ENCODE data around the gene MDM2. TPM values are rescaled to one million over a fixed set of nuclear protein-coding genes. Genes with fewer than 3 reads are reported as not detected.

The MDM2 gene
- total RNA-seq, 1 experiment from 2014 or later: 118 TPM

GRCh38 chr12:68854078-68854468, 46.1 kb downstream of the MDM2 start:
- H3K36me3 ChIP-seq (ENCODE audit: control insufficient read depth, insufficient read depth, low read length): no peaks in the 10 kb centered on the region
- Mint-ChIP-seq H3K4me3 (ENCODE audit: unreplicated experiment) (no peak overlapping the region), H3K4me1 (ENCODE audit: low read depth, unreplicated experiment) (no peaks in the 10 kb centered on the region), H3K36me3 (ENCODE audit: insufficient read depth, unreplicated experiment) (no peaks in the 10 kb centered on the region), H3K9me3 (ENCODE audit: unreplicated experiment) (no peaks in the 10 kb centered on the region), H3K27ac (ENCODE audit: unreplicated experiment) (no peak overlapping the region), H3K27me3 (ENCODE audit: insufficient read depth, unreplicated experiment) (no peaks in the 10 kb centered on the region)
- no peaks in the 10 kb centered on the region for H3K9me3 ChIP-seq
- H3K4me1 ChIP-seq: no peaks in the 10 kb centered on the region
- CTCF ChIA-PET: no interaction called here
- no peak overlapping the region for H3K4me3 ChIP-seq (ENCODE audit: low read depth, low read length)
- POLR2A ChIA-PET: no interaction called here
- DNase-seq: no peak
- no TSS peak for BruUV-seq (replicated peaks)
- TF ChIP-seq CTCF (IDR thresholded peaks at IDR 0.05; ENCODE audit: insufficient read depth in 1 of 2, low read depth in 1 of 2, low read length in 1 of 2, severe bottlenecking in 1 of 2, unreplicated experiment in 1 of 2): no peak
- intact Hi-C loops (cut with micrococcal nuclease; ENCODE audit: unreplicated experiment): no loop called here
- no peaks in the 10 kb centered on the region for H3K27me3 ChIP-seq (replicated peaks; ENCODE audit: control insufficient read depth, insufficient read depth, low read length)

- no peak overlapping the region for H3K4me3 Mint-ChIP-seq (ENCODE audit: unreplicated experiment)
- intact Hi-C loops (cut with micrococcal nuclease; ENCODE audit: unreplicated experiment): no loop called here
- H3K36me3 ChIP-seq (ENCODE audit: control insufficient read depth, insufficient read depth, low read length): no peaks in the 10 kb centered on the region
- H3K9me3 Mint-ChIP-seq (ENCODE audit: unreplicated experiment): no peaks in the 10 kb centered on the region
- no peaks in the 10 kb centered on the region for H3K27me3 Mint-ChIP-seq (ENCODE audit: insufficient read depth, unreplicated experiment)
- POLR2A ChIA-PET: no interaction called here
- no peaks in the 10 kb centered on the region for H3K9me3 ChIP-seq
- H3K4me1 Mint-ChIP-seq (ENCODE audit: low read depth, unreplicated experiment): no peaks in the 10 kb centered on the region
- no peaks in the 10 kb centered on the region for H3K36me3 Mint-ChIP-seq (ENCODE audit: insufficient read depth, unreplicated experiment)
- H3K27me3 ChIP-seq (replicated peaks; ENCODE audit: control insufficient read depth, insufficient read depth, low read length): no peaks in the 10 kb centered on the region
- no peak overlapping the region for H3K27ac Mint-ChIP-seq (ENCODE audit: unreplicated experiment)
- CTCF ChIA-PET: no interaction called here
- no peaks in the 10 kb centered on the region for H3K4me1 ChIP-seq
- DNase-seq: no peak
- no peak for TF ChIP-seq CTCF (IDR thresholded peaks at IDR 0.05; ENCODE audit: insufficient read depth in 1 of 2, low read depth in 1 of 2, low read length in 1 of 2, severe bottlenecking in 1 of 2, unreplicated experiment in 1 of 2)
- no TSS peak for BruUV-seq (replicated peaks)
- H3K4me3 ChIP-seq (ENCODE audit: low read depth, low read length): no peak overlapping the region
Measured at GRCh38 chr12:68854554-68854953, 46.6 kb downstream of the MDM2 start.

- no peak overlapping the region for H3K4me3 ChIP-seq (ENCODE audit: low read depth, low read length)
- no peaks in the 10 kb centered on the region for H3K9me3 ChIP-seq
- H3K4me1 ChIP-seq: no peaks in the 10 kb centered on the region
- Mint-ChIP-seq H3K4me3 (ENCODE audit: unreplicated experiment) (no peak overlapping the region), H3K36me3 (ENCODE audit: insufficient read depth, unreplicated experiment) (no peaks in the 10 kb centered on the region), H3K4me1 (ENCODE audit: low read depth, unreplicated experiment) (no peaks in the 10 kb centered on the region), H3K9me3 (ENCODE audit: unreplicated experiment) (no peaks in the 10 kb centered on the region), H3K27ac (ENCODE audit: unreplicated experiment) (no peak overlapping the region), H3K27me3 (ENCODE audit: insufficient read depth, unreplicated experiment) (no peaks in the 10 kb centered on the region)
- H3K36me3 ChIP-seq (ENCODE audit: control insufficient read depth, insufficient read depth, low read length): no peaks in the 10 kb centered on the region
- ChIA-PET CTCF (no interaction called here), POLR2A (no interaction called here)
- intact Hi-C loops (cut with micrococcal nuclease; ENCODE audit: unreplicated experiment): no loop called here
- DNase-seq: no peak
- TF ChIP-seq CTCF (IDR thresholded peaks at IDR 0.05; ENCODE audit: insufficient read depth in 1 of 2, low read depth in 1 of 2, low read length in 1 of 2, severe bottlenecking in 1 of 2, unreplicated experiment in 1 of 2): no peak
- H3K27me3 ChIP-seq (replicated peaks; ENCODE audit: control insufficient read depth, insufficient read depth, low read length): no peaks in the 10 kb centered on the region
- BruUV-seq (replicated peaks): no TSS peak
Measured at GRCh38 chr12:68855111-68855510, 47.1 kb downstream of the MDM2 start.

Measured in Caco-2 (cell line).